HG03060 (cell line): Measurements from ENCODE around the gene NCOA3.
"Not testable (repeated sequence)": the region's sequence is repeated elsewhere in the genome, so short reads cannot be mapped to it uniquely, and the experiment has no call there.

ENCODE experiments used
- ATAC-seq: cut with Tn5 transposase; IDR thresholded peaks from one replicate; pipeline ENCODE4 v1.9.1; 2021; ENCODE audit warnings: low read depth, moderate number of reproducible peaks; ENCODE audit not compliant: unreplicated experiment

NCOA3 gene

DNA sequence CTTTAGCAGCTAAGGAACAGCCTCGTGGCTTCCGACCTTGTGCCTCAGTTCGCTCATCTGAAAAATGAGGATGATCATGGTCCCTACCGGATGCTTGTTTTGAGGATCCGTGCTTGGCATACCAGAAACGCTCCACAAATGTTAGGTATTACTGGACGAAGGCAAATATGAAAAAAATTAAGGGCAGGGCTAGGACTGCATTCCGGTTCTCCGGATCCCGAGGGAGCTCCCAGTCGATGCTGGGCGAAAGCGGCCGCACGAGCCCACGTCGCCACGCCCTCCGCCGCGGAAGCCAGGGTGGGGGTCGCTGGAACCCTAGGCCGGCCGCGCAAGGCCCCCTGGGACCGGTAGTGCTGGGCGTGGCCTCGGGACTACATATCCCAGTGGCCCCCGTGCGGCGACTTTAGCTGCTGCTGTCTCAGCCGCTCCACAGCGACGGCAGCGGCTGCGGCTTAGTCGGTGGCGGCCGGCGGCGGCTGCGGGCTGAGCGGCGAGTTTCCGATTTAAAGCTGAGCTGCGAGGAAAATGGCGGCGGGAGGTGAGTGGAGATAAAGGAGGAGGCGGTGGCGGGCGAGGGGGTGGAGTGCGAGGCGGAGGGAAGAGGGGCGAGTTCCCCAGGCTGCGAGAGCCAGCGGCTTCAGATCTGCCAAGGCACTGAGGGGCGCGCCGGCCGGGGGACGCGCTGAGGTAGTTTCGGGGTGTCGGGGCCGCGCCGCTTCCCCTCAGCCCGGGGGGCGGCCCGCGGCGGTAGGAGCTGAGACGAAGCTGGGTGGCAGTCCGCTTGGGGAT is at the start of gene NCOA3:
NCOA3 (plus strand) TSS at position 406 of the 789 bp plus-strand sequence. CDS start 120,361 bp downstream, outside the sequence.
- ATAC-seq, result no peak

- no peak for ATAC-seq
These were observed 48.9 kb upstream of the NCOA3 start for GRCh38 chr20:47452736-47453161.

GRCh38 chr20:47453167-47453782 is 48.4 kb upstream of the NCOA3 start:
- ATAC-seq, result no peak

DNA sequence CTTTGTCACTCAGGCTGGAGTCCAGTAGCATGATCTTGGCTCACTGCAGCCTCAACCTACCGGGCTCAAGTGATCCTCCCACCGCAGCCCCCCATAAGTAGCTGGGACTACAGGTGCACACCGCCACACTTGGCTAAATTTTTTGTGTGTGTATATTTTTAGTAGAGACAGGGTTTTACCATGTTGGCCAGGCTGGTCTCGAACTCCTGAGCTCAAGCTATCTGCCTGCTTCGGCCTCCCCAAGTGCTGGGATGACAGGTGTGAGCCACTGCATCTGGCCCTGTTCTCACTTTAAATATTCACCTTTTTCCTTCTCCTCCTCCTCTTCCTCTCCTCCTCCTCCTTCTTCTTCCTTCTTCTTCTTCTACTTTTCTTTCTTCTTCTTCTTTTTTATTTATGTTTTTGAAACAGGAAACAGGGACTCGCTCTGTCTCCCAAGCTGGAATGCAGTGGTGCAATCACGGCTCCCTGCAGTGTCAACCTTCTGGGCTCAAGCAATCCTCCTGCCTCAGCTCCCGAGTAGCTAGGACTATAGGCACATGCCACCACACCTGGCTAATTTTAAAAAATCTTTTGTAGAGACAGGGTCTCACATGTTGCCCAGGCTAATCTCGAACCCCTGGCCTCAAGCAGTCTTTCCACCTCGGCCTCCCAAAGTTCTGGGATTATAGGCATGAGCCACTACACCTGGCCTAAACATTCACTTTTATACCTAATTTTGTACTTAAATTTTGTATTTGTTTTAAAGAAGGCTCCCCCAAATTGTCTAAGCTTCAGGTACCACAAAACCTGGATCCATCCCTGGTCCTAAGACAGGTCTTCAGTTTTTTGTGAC is 47.2 kb upstream of the NCOA3 start:
- no peak for ATAC-seq

DNA sequence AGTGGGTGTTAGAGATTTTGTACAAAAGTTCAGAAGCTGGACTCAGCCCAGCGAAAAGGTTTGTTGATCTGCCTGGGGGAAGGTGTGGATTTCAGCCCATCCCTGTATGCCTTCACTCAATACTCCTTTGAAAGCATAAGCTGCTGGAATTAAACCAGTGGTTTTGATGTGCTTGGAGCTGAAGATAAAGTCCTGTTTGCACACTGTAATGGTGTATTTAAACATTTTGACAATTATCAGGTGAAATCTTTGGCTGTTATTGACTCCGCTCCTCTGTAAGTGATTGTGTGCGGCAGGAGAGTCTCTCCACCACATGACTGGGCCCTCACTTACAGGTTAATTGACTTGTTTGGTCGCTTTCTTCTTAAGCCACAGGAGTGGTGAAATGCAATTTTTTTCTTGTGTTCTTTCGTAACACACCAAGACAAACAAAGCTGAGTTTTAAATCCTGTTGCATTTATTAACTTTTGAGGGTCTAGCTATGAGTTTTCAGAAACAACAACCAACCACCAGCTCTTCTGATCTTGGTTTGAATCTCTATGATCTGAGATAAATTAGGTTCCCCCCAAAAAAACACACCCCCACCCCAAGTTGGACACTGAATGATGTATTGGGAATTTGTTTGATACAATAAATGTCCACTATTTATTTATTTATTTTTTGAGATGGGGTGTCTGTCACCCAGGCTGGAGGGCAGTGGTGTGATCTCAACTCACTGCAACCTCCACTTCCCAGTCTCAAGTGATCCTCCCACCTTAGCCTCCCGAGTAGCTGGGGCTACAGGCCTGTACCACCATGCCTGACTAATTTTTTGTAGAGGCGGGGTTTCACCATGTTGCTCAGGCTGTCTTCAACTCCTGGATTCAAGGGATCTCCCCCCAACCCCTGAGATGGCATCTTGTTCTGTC is 46.3 kb upstream of the NCOA3 start:
- ATAC-seq, result no peak

DNA sequence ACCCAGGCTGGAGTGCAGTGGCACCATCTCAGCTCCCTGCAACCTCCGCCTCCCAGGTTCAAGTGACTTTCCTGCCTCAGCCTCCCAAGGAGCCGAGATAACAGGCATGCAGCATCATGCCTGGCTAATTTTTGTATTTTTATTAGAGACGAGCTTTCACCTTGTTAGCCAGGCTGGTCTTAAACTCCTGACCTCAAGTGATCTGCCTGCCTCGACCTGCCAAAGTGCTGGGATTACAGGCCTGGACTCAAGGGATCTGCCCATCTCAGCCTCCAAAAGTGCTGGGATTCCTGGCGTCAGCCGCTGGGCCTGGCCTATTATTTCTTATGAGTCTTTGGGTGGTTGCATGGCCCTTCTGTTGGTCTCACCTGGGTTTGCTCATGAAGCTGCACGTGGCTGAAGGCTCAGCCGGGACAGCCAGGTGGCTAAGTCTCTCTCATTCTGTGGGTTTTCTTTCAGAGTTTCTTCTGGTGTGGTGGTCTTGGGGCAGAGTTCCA is 45.6 kb upstream of the NCOA3 start:
- no peak for ATAC-seq

GRCh38 chr20:47456952-47457724 is 44.5 kb upstream of the NCOA3 start:
- no peak for ATAC-seq

GRCh38 chr20:47458280-47459050 is 43.2 kb upstream of the NCOA3 start:
- ATAC-seq, result not testable (repeated sequence)

- ATAC-seq, result no peak
These were observed 42.2 kb upstream of the NCOA3 start for GRCh38 chr20:47459344-47460073.

DNA sequence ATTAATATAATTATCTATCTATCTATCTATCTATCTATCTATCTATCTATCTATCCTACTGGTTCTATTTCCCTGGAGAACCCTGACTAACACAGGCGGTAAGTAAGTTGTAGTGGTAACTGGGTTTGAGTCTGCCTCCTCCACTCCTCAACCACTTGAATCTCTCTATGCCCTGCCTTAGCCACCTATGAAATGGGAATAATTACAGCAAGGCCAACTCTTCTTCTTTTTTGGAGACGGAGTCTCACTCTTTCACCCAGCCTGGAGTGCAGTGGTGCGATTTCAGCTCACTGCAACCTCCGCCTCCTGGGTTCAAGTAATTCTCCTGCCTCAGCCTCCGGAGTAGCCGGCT is 41.0 kb upstream of the NCOA3 start:
- not testable (repeated sequence) for ATAC-seq

DNA sequence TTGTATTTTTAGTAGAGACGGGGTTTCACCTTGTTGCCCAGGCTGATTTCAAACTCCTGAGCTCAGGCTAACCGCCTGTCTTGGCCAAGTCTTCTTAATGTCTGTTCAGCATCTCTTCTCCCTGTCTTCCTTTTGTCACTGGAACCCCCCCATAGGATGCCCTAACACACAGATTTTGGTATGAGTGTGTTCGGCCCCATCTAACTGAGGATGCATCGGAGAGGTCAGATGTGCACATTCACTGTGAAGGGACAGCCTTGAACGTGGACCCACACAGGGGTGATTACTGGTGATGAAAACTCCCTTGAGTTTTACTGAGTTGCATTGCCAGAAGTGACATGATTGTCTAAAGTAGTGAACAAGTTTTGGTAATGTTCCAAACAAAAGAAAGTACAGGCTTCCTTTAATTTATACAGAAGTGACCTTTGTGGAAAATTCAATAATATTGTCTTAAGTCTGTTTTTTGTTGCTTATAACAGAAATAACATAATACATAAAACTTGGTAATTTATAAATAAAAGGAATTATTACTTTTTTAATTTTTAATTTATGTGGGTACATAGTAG is 40.5 kb upstream of the NCOA3 start:
- no peak for ATAC-seq

DNA sequence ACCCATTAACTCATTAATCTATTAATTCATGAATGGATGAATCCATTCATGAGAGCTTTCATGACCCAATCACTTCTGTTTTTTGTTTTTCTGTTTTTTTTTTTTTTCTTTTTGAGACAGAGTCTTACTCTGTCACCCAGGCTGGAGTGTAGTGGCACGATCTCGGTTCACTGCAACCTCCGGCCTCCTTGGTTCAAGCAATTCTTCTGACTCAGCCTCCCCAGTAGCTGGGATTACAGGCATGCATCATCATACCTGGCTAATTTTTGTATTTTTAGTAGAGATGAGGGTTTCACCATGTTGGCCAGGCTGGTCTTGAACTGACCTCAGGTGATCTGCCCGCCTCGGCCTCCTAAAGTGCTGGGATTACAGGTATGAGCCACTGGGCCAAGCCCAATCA is 39.8 kb upstream of the NCOA3 start:
- not testable (repeated sequence) for ATAC-seq

- ATAC-seq, result no peak
These were observed 37.1 kb upstream of the NCOA3 start for GRCh38 chr20:47464380-47465101.

DNA sequence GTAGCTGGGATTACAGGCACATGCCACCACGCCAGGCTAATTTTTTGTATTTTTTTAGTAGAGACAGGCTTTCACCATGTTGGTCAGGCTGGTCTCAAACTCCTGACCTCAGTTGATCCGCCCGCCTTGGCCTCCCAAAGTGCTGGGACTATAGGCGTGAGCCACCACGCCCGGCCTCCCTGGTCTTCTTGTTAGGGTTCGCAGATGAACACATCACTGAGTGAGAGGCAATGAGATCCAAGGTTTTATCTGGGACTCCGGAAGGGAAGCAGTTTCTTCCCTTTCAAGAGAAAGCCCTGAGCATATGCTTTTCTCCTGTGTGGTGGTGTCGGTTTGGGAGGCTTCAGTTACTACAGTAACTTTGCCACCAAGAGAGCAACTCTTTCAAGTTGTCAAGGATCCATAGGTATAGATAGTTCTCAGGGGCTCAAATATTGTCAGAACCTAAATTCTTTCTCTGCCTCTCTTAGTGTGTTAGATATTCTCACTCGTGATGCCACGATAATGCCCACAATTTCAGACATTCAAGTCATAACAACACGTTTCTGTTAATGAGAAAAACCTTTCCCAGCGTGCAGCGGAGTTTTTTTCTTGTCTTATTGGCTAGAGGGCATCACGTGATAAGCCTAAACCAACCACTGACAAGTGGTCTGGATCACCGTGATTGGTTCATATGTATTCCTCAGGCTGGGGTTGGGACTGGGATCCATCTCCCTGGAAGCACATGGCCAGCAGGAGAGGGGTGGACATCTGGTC is 36.2 kb upstream of the NCOA3 start:
- ATAC-seq, result no peak

- no peak for ATAC-seq
These were observed 35.5 kb upstream of the NCOA3 start for GRCh38 chr20:47466213-47466612.
